Gastrocnemius medialis (tissue), 4 donors: Measurements from ENCODE around the gene PCDH9. TPM values are rescaled to one million over a fixed set of nuclear protein-coding genes. Genes with fewer than 3 reads are reported as not detected.

Experiments
- ATAC-seq, 2 donors: fragments of 150-250 bp; one replicate each; pipeline ENCODE4 v1.9.1; 2016
- DNase-seq, 2 donors: peaks; one replicate each; pipeline ENCODE4 v3.0.0-alpha.2; 2019
- H3K27ac ChIP-seq, 4 donors: fragments of 200-600 bp; sonication (generic); 1 replicate in 1 of 4; 2 replicates in 3 of 4; pipeline ENCODE4 v1.5.1; 2016 to 2018; ENCODE audit warnings: mild to moderate bottlenecking in 2 of 4, moderate library complexity in 1 of 4
- H3K27me3 ChIP-seq, 3 donors: fragments of 200-600 bp; sonication (generic) in 2 of 3; 1 replicate in 1 of 3; 2 replicates in 2 of 3; pipeline versions ENCODE4 v1.5.1 to v1.6.0; 2016 to 2019; ENCODE audit warnings: mild to moderate bottlenecking in 1 of 3, moderate library complexity in 1 of 3
- H3K36me3 ChIP-seq, 2 donors: fragments of 200-600 bp; sonication (generic) in 1 of 2; one replicate each; pipeline ENCODE4 v1.5.1; 2017 to 2018
- H3K4me1 ChIP-seq, 2 donors: fragments of 200-600 bp; sonication (generic) in 1 of 2; one replicate each; pipeline ENCODE4 v1.5.1; 2016 to 2017; ENCODE audit warnings: mild to moderate bottlenecking in 2 of 2
- H3K4me3 ChIP-seq, 4 donors: fragments of 200-600 bp; sonication (generic) in 3 of 4; 1 replicate in 1 of 4; 2 replicates in 3 of 4; pipeline ENCODE4 v1.5.1; 2016 to 2019; ENCODE audit warnings: mild to moderate bottlenecking in 2 of 4
- H3K9me3 ChIP-seq, 3 donors: fragments of 200-600 bp; sonication (generic) in 2 of 3; 1 replicate in 1 of 3; 2 replicates in 2 of 3; pipeline ENCODE4 v1.5.1; 2016 to 2019
- CTCF ChIP-seq, 5 experiments: fragments of 450-650 bp in 3 of 5; fragments of 200-600 bp in 2 of 5; sonication (generic) in 2 of 5; IDR thresholded peaks in 4 of 5; conservative IDR thresholded peaks in 1 of 5; 1 replicate in 4 of 5; 2 replicates in 1 of 5; pipeline ENCODE4 v1.5.1; 2016 to 2019; ENCODE audit warnings: antibody characterized with exemption in 5 of 5, mild to moderate bottlenecking in 3 of 5, moderate library complexity in 3 of 5
- POLR2A ChIP-seq, 2 donors: fragments of 450-650 bp; IDR thresholded peaks; one replicate each; pipeline ENCODE4 v1.6.1; 2017; ENCODE audit warnings: antibody characterized with exemption in 2 of 2, mild to moderate bottlenecking in 2 of 2, moderate library complexity in 2 of 2
- in situ Hi-C, 4 donors: fragments of 200-750 bp; cut with MboI; loops; one replicate each; pipeline versions ENCODE4 v1.15.0 to v1.8.0; 2017; ENCODE audit warnings: low sequenced_read_pairs in 4 of 4
- intact Hi-C: fragments of 100-400 bp; cut with DNase I; formaldehyde crosslinking; loops from one replicate; pipeline ENCODE4 v1.15.1; 2023; ENCODE audit warnings: low total_unique reads
- total RNA-seq, 4 donors: library from RNA; depleted of rRNA; stranded (reverse); fragments of >200 nt; gene quantifications; one replicate each; pipeline versions ENCODE4 v1.1.0 to v1.2.3, GENCODE V29; 2016

PCDH9 gene
- total RNA-seq, 4 donors from 2014 or later: 1.4 to 2.1 (median 1.9) TPM

- Histone ChIP-seq H3K27ac (no peak overlapping the region), H3K36me3 (no peaks in the 10 kb centered on the region), H3K27me3 (no peaks in the 10 kb centered on the region), H3K9me3 (no peaks in the 10 kb centered on the region), H3K4me3 (no peak overlapping the region), H3K4me1 (no peaks in the 10 kb centered on the region)
- DNase-seq (no peak), ATAC-seq (no peak)
- in situ Hi-C loops (no loop called here), intact Hi-C loops (no loop called here)
- TF ChIP-seq CTCF (IDR thresholded peaks at IDR 0.05 in 4 of 5, conservative IDR thresholded peaks at IDR 0.05 in 1 of 5) (no peak), POLR2A (IDR thresholded peaks at IDR 0.05) (no peak)
Measured at GRCh38 chr13:66992183-66992582, 238.0 kb downstream of the PCDH9 start.

GRCh38 chr13:66984241-66984640, 245.9 kb downstream of the PCDH9 start:
- Histone ChIP-seq H3K9me3 (no peaks in the 10 kb centered on the region), H3K27ac (no peak overlapping the region), H3K4me3 (no peak overlapping the region), H3K27me3 (no peaks in the 10 kb centered on the region), H3K4me1 (no peaks in the 10 kb centered on the region), H3K36me3 (no peaks in the 10 kb centered on the region)
- intact Hi-C loops (no loop called here), in situ Hi-C loops (no loop called here)
- DNase-seq (no peak), ATAC-seq (no peak)
- TF ChIP-seq POLR2A (IDR thresholded peaks at IDR 0.05) (no peak), CTCF (IDR thresholded peaks at IDR 0.05 in 4 of 5, conservative IDR thresholded peaks at IDR 0.05 in 1 of 5) (no peak)

GRCh38 chr13:66981912-66982311, 248.2 kb downstream of the PCDH9 start:
- Histone ChIP-seq H3K4me1 (no peaks in the 10 kb centered on the region), H3K27me3 (no peaks in the 10 kb centered on the region), H3K27ac (no peak overlapping the region), H3K36me3 (no peaks in the 10 kb centered on the region), H3K4me3 (no peak overlapping the region), H3K9me3 (no peaks in the 10 kb centered on the region)
- no peak for ATAC-seq
- intact Hi-C loops: no loop called here
- no peak for DNase-seq
- TF ChIP-seq POLR2A (IDR thresholded peaks at IDR 0.05) (no peak), CTCF (IDR thresholded peaks at IDR 0.05 in 4 of 5, conservative IDR thresholded peaks at IDR 0.05 in 1 of 5) (no peak)
- in situ Hi-C loops: no loop called here

GRCh38 chr13:66977161-66977560, 253.0 kb downstream of the PCDH9 start:
- ATAC-seq: no peak
- intact Hi-C loops (no loop called here), in situ Hi-C loops (no loop called here)
- no peak overlapping the region for H3K27ac ChIP-seq
- no peaks in the 10 kb centered on the region for H3K27me3 ChIP-seq
- no peak for DNase-seq
- no peaks in the 10 kb centered on the region for H3K4me1 ChIP-seq
- H3K9me3 ChIP-seq: no peaks in the 10 kb centered on the region
- TF ChIP-seq CTCF (IDR thresholded peaks at IDR 0.05 in 4 of 5, conservative IDR thresholded peaks at IDR 0.05 in 1 of 5): no peak
- no peak for TF ChIP-seq POLR2A (IDR thresholded peaks at IDR 0.05)
- H3K36me3 ChIP-seq: no peaks in the 10 kb centered on the region
- no peak overlapping the region for H3K4me3 ChIP-seq

GRCh38 chr13:66974889-66975288, 255.2 kb downstream of the PCDH9 start:
- intact Hi-C loops (no loop called here), in situ Hi-C loops (no loop called here)
- Histone ChIP-seq H3K36me3 (no peaks in the 10 kb centered on the region), H3K4me1 (no peaks in the 10 kb centered on the region), H3K4me3 (no peak overlapping the region), H3K27me3 (no peaks in the 10 kb centered on the region), H3K27ac (no peak overlapping the region), H3K9me3 (no peaks in the 10 kb centered on the region)
- ATAC-seq: no peak
- TF ChIP-seq CTCF (IDR thresholded peaks at IDR 0.05 in 4 of 5, conservative IDR thresholded peaks at IDR 0.05 in 1 of 5): no peak
- TF ChIP-seq POLR2A (IDR thresholded peaks at IDR 0.05): no peak
- no peak for DNase-seq
